ENCODE results near the gene ZNF768. TPM values are rescaled to one million over a fixed set of nuclear protein-coding genes. Genes with fewer than 3 reads are reported as not detected.
"Not testable (repeated sequence)": the region's sequence is repeated elsewhere in the genome, so short reads cannot be mapped to it uniquely, and the experiment has no call there.

The ZNF768 gene
- total RNA-seq, 1 donor from 2014 or later, result 30.7 TPM

DNA sequence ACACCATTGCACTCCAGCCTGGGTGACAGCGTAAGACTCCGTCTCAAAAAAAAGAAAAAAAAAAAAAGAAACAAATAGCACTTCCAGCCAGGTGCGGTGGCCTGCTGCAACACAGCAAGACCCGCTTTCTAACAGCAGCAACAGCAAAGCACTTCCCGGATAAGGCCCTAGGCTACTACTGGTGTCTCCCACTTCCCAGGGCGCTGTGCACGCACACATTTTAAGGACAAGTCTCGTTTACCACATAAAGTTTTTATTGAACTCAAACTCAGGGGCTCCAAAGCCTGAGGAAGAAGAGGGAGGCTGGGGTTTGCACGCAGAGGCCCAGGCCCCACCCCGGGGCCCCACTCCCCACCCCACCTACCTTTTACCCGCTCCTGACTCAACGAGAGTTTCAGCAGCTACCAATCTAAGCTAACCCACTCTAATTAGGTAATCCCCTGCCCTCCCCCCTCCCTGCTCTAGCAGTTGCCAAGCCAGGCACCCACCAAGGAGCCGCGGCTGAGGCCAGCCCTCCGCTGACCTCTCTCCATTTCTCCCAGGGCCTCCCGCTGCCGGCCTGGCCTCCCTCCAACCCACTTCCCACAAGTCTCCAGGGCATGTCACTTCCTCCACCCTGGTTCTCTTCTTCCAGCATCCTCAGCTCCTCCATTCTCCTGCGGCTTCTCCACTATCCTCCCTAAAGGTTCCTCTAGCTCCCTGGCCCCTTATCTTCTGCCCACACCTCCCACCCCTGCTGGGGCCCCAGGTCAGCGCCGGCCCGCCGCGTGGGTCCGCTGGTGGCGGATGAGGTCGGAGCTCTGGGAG is 2.4 kb downstream of the ZNF768 start:
- Histone ChIP-seq H3K9me3 (no peaks in the 10 kb centered on the region), H3K27me3 (no peaks in the 10 kb centered on the region), H3K4me1 (peaks cover 31% of the 10 kb centered on the region), H3K36me3 (no peaks in the 10 kb centered on the region), H3K4me3 (no peak overlapping the region), H3K27ac (no peak overlapping the region)
- TF ChIP-seq, protein P1, sequence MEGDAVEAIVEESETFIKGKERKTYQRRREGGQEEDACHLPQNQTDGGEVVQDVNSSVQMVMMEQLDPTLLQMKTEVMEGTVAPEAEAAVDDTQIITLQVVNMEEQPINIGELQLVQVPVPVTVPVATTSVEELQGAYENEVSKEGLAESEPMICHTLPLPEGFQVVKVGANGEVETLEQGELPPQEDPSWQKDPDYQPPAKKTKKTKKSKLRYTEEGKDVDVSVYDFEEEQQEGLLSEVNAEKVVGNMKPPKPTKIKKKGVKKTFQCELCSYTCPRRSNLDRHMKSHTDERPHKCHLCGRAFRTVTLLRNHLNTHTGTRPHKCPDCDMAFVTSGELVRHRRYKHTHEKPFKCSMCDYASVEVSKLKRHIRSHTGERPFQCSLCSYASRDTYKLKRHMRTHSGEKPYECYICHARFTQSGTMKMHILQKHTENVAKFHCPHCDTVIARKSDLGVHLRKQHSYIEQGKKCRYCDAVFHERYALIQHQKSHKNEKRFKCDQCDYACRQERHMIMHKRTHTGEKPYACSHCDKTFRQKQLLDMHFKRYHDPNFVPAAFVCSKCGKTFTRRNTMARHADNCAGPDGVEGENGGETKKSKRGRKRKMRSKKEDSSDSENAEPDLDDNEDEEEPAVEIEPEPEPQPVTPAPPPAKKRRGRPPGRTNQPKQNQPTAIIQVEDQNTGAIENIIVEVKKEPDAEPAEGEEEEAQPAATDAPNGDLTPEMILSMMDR (IDR thresholded peaks at IDR 0.05), result no peak
- no peak for TF ChIP-seq POLR2A (IDR thresholded peaks at IDR 0.05)
- no peak for TF ChIP-seq POLR2AphosphoS5 (IDR thresholded peaks at IDR 0.05; ENCODE audit: insufficient read depth in 1 of 2, low read depth in 1 of 2)
- intact Hi-C loops (cut with DNase I), result no loop called here
- DNase-seq (ENCODE audit: extremely low spot score in 2 of 2), result no peak

DNA sequence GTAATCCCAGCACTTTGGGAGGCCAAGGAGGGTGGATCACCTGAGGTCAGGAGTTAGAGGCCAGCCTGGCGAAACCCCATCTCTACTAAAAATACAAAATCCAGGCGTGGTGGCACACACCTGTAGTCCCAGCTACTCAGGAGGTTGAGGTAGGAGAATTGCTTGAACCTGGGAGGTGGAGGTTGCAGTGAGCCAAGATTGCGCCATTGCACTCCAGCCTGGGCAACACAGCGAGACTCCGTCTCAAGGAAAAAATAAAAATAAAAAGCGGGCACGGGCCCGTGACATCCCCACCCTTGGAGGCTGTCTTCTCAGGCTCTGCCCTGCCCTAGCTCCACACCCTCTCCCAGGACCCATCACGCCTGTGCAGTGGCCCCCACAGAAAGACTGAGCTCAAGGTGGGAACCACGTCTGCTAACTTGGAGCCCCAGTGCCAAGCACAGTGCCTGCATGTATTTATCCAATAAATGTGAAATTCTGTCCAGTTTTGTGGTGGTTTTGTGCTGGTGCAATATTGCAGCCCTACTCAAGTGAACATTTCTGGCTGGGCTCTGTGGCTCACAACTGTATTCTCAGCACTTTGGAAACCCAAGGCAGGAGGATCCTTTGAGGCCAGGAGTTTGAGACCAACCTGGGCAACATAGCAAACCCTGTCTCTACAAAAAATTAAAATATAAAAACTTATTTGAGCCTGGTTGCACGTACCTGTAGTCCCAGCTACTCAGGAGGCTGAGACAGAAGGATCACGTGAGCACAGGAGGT is 3.5 kb downstream of the ZNF768 start:
- intact Hi-C loops (cut with DNase I); H3K9me3 ChIP-seq; H3K27me3 ChIP-seq; H3K4me3 ChIP-seq; H3K27ac ChIP-seq; DNase-seq (ENCODE audit: extremely low spot score in 2 of 2); H3K36me3 ChIP-seq: not testable (repeated sequence)
- H3K4me1 ChIP-seq, result peaks cover 22% of the 10 kb centered on the region

DNA sequence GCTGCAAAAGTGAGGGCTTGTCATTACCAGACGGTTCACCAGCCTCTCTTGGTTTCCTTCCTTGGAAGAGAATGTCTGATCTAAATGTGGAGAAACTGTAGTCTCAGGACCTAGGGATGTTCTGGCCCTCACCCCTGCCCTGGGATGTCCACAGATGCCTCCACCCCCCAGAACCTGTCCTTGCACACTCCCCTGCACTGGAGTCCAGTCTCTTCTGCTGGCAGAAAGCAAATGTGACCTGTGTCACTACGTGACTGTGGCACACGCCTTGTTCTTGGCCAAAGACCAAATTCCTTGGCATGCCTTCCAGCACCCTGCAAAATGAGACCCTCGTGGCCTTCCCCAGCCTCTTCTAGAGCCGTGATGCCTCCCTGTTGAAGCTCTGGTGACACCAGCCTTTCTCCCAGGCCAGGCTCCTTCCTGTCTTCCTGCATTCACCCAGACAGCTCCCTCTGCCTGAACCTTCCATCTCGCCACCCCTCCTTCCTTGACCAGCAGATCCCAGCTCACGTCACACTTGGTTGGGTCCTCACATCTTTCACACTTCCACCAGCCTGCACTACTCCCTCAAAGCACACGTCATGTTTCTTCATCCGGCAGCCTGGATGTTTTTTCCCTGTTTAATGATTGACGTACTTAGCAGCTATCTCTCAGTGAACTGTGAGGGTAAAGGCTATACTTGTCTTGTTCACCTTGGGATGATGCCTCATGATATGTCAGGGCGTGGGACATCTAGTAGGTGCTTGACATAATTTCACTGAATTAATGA is 4.3 kb downstream of the ZNF768 start:
- Histone ChIP-seq H3K4me3 (no peak overlapping the region), H3K36me3 (no peaks in the 10 kb centered on the region), H3K4me1 (peaks cover 17% of the 10 kb centered on the region), H3K27ac (no peak overlapping the region), H3K27me3 (no peaks in the 10 kb centered on the region), H3K9me3 (no peaks in the 10 kb centered on the region)
- no peak for DNase-seq (ENCODE audit: extremely low spot score in 2 of 2)
- TF ChIP-seq, protein P1 (IDR thresholded peaks at IDR 0.05), result no peak
- TF ChIP-seq POLR2A (IDR thresholded peaks at IDR 0.05) (no peak), POLR2AphosphoS5 (IDR thresholded peaks at IDR 0.05; ENCODE audit: insufficient read depth in 1 of 2, low read depth in 1 of 2) (no peak)
- intact Hi-C loops (cut with DNase I), result no loop called here

DNA sequence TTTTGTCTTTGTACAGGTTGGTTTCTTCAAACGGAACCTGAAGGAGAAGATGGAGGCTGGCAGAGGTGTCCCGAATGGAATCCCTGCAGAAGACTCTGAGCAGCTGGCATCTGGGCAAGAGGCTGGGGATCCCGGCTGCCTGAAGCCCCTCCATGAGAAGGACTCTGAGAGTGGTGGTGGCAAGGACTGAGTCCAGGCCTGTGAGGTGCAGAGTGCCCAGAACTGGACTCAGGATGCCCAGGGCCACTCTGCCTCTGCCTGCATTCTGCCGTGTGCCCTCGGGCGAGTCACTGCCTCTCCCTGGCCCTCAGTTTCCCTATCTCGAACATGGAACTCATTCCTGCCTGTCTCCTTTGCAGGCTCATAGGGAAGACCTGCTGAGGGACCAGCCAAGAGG is 4.9 kb downstream of the ZNF768 start:
- no peak overlapping the region for H3K27ac ChIP-seq
- DNase-seq (ENCODE audit: extremely low spot score in 2 of 2), result no peak
- no peaks in the 10 kb centered on the region for H3K36me3 ChIP-seq
- H3K27me3 ChIP-seq, result no peaks in the 10 kb centered on the region
- no peak overlapping the region for H3K4me3 ChIP-seq
- H3K9me3 ChIP-seq, result no peaks in the 10 kb centered on the region
- TF ChIP-seq, protein P1 (IDR thresholded peaks at IDR 0.05), result no peak
- TF ChIP-seq POLR2AphosphoS5 (IDR thresholded peaks at IDR 0.05; ENCODE audit: insufficient read depth in 1 of 2, low read depth in 1 of 2), result no peak
- no peak for TF ChIP-seq POLR2A (IDR thresholded peaks at IDR 0.05)
- peaks cover 17% of the 10 kb centered on the region for H3K4me1 ChIP-seq
- intact Hi-C loops (cut with DNase I), result no loop called here

All from vagina (tissue), 2 donors.